Keratinocyte (primary cell): ENCODE results near the gene FANCB.

Experiments used
- CTCF ChIP-seq, 3 experiments: IDR thresholded peaks in 1 of 3; conservative IDR thresholded peaks in 1 of 3; optimal IDR thresholded peaks in 1 of 3; 2 replicates in 2 of 3; 3 replicates in 1 of 3; pipeline versions ENCODE3 to v1.5.1; 2011; ENCODE audit warnings: low read length in 3 of 3, mild to moderate bottlenecking in 3 of 3, moderate library complexity in 2 of 3, control low read depth in 1 of 3, inconsistent platforms in 1 of 3; ENCODE audit not compliant: insufficient read depth in 2 of 3; ENCODE audit errors: extremely low read depth in 1 of 3
- EZH2 ChIP-seq: IDR thresholded peaks from one replicate; pipeline ENCODE4 v1.6.1; 2012; ENCODE audit warnings: inconsistent platforms, mild to moderate bottlenecking, low read length, moderate library complexity

GRCh38 chrX:14897042-14897441, 24.2 kb upstream of the FANCB start:
- TF ChIP-seq CTCF (optimal IDR thresholded peaks at IDR 0.05 in 1 of 3, IDR thresholded peaks at IDR 0.05 in 1 of 3, conservative IDR thresholded peaks at IDR 0.05 in 1 of 3; ENCODE audit: extremely low read depth in 1 of 3, insufficient read depth in 2 of 3, low read length in 3 of 3) (no peak), EZH2 (no peak)
